Measurements from ENCODE around the gene TAS2R16.
"Not testable (repeated sequence)": the region's sequence is repeated elsewhere in the genome, so short reads cannot be mapped to it uniquely, and the experiment has no call there.

TAS2R16 gene

DNA sequence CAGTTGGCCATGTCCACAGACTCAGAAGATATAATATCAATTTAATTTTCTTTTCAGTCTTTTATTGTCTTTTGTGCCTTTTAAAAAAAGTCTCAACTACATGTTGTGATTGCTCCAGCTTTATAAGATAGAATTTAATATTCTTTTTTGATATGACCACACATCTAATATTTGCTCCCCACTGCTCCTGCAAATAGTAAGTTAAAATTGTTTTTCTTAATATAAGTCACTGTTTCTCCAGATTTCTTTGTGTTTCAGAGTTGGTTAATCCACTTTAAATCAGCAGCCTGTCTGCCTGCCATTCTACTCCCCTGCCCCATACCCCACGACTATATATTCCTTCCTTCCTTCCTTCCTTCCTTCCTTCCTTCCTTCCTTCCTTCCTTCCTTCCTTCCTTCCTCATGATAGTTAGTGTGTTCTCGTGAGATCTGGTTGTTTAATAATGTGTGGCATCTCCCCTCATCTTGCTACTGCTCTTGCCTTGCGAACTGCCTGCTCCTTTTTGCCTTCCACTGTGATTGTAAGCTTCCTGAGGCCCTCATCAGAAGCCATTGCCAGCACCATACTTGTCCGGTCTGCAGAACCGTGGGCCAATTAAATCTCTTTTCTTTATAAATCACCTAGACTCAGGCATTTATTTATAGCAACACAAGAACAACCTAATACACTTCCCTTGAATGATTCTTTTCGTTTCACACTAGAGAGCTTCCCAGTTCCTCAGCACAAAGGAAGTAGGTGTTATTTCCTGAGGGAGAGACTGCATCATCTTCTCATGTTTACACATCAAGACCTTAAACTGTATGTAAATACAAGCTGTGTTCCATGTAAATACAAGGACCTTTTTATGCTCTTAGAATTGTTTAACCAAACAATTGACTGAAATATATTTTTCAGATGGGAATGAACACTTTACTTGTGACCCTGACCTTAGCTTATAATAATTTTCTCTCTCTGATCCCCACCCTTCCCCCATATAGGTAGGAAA is 24.5 kb downstream of the TAS2R16 start:
- DNase-seq, result no peak

DNA sequence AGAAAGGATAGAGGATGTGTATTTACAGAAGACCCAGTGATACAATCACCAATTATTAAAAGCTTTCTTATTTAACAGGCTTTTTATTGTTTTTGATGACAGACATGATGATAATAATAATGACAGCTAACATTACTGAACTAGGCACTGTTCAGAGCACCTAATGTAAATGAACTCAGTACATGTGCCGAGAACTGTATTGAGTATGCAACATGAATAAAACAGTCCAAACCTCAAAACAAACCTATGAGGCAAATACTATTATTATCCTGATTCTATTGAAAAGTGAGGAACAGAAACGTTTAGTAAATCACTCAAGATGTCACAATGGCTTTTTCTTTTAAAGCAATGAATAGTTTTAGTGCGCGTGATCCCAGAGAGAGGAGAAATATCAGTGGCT is 27.1 kb downstream of the TAS2R16 start:
- DNase-seq, result no peak

DNA sequence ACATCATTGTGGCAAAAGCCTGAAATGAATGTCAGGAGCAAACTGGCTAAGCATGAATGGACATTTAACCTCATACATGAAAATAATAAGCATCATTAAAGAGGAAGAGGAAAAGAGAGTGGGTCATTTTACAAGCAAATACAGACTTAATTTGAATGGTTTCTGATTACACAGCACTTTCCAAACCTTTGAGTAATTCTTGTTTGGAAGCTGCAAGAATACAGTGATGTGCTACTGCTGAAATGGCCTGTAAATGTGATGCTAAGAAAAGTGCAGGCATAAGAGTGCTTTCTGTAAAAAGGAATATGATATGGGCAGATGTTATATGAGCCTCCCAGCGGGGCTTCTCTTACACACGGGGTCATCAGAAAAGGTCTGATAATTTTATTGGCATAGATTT is 30.2 kb downstream of the TAS2R16 start:
- DNase-seq, result no peak

DNA sequence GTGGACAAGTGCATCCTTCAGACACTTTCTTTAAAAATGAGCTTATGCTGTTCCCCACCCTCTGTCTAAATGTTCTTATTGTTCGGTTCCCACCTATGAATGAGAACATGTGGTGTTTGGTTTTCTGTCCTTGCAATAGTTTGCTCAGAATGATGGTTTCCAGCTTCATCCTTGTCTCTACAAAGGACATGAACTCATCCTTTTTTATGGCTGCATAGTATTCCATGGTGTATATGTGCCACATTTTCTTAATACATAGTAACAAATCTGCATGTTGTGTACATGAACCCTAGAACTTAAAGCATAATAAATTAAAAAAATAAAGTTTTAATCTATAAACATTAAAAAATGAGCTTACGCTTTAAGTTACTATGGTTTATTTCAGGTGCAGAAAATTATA is 41.8 kb downstream of the TAS2R16 start:
- DNase-seq, result not testable (repeated sequence)

DNA sequence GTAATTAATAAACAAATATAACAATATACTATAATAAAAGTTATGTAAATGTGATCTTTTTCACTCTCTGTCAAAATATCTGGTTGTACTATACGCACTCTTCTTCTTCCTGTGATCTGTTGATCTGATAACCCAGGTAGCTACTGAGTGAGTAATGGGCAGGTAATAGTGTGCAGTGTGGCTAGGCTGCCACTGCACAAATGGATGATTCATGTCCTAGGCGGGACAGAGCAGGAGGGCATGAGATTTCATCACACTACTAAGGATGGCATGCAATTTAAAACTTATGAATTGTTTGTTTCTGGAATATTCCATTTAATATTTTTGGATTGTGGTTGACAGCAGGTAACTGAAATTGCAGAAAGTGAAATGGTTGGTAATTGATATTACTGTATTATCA is 44.5 kb downstream of the TAS2R16 start:
- DNase-seq, result no peak

DNA sequence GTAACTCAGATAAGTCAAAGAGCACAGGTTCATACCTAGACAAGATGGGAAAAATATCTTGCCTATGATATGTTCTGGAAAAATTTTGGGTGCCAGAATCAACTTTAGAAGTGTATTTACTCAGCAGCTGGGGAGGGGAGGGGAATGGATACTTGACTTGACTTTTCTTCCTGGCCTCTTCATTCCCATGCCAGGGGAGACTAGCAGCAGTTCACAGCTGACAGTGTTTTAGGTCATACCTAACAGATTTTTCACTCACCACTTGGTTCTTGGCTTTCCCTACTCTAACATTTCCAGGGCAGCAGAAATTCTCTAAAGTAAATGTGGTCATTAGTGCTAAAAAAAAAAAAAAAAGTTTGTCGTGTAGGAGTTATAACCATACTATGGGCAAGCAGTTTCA is 46.3 kb downstream of the TAS2R16 start:
- no peak for DNase-seq

All from bone marrow (tissue), 2 donors.